ENCODE results near the gene INHBB. TPM values are rescaled to one million over a fixed set of nuclear protein-coding genes. Genes with fewer than 3 reads are reported as not detected.
A peak's percentile ranks its signal among the peaks of the same experiment; 100 is the strongest.

Gene INHBB
- polyA plus RNA-seq, 3 donors = 0.08 TPM; not detected in 2

- H3K9me3 ChIP-seq (replicated peaks in 1 of 2; ENCODE audit: control insufficient read depth in 1 of 2, insufficient read depth in 1 of 2, low read length in 2 of 2) = no peaks in the 10 kb centered on the region
- H3K4me1 ChIP-seq (ENCODE audit: control insufficient read depth in 1 of 2, insufficient read depth in 2 of 2, low read length in 2 of 2) = peaks cover 13 to 16% of the 10 kb centered on the region in 2 donors
- H3K79me2 ChIP-seq (ENCODE audit: insufficient read depth, low read length) = no peaks in the 10 kb centered on the region
- peaks cover 9 to 32% of the 10 kb centered on the region in 2 donors for H3K36me3 ChIP-seq (replicated peaks in 1 of 2; ENCODE audit: control insufficient read depth in 1 of 2, insufficient read depth in 2 of 2, low read length in 2 of 2)
- H3K4me3 ChIP-seq (replicated peaks in 1 of 3; ENCODE audit: low read depth in 2 of 3, low read length in 3 of 3) = no peak overlapping the region
- no peak for DNase-seq
- peak overlapping the region in 3 of 7 donors; percentile 17 to 38 (median 27) for H3K27ac Mint-ChIP-seq
- H2AFZ ChIP-seq (ENCODE audit: insufficient read depth, low read depth, low read length, poor library complexity, severe bottlenecking) = no peak overlapping the region
- no peak for TF ChIP-seq CTCF (IDR thresholded peaks at IDR 0.05)
- no peaks in the 10 kb centered on the region for H4K20me1 ChIP-seq (ENCODE audit: insufficient read depth, low read length)
- no peak overlapping the region for H3K4me2 ChIP-seq (replicated peaks; ENCODE audit: extremely low read depth, low read length, poor library complexity, severe bottlenecking)
- H3K36me3 Mint-ChIP-seq = peaks cover 23 to 26% of the 10 kb centered on the region in 2 donors
- no peak overlapping the region for H3K9ac ChIP-seq (ENCODE audit: insufficient read depth, low read length, poor library complexity, severe bottlenecking)
- no peaks in the 10 kb centered on the region for H3K9me3 Mint-ChIP-seq
- peaks cover 0 to 5% (median 0%) of the 10 kb centered on the region in 3 donors for H3K27me3 Mint-ChIP-seq (ENCODE audit: low read depth in 3 of 3)
- peak overlapping the region in 1 of 2 donors; percentile 47 for H3K27ac ChIP-seq (ENCODE audit: low read depth in 1 of 2, low read length in 2 of 2)
- H3K4me1 Mint-ChIP-seq = peaks cover 29% of the 10 kb centered on the region
- H3K27me3 ChIP-seq (ENCODE audit: control insufficient read depth in 2 of 2, insufficient read depth in 2 of 2, low read length in 2 of 2) = no peaks in the 10 kb centered on the region
- intact Hi-C loops (cut with micrococcal nuclease) = no loop called here
- H3K4me3 Mint-ChIP-seq = no peak overlapping the region
- WGBS (ENCODE audit: insufficient coverage) = 94% methylated on average over 5 of the region's 6 CpGs
Observed at GRCh38 chr2:120305296-120305695, 40.6 kb upstream of the INHBB start.

- no peaks in the 10 kb centered on the region for H3K79me2 ChIP-seq (ENCODE audit: insufficient read depth, low read length)
- Mint-ChIP-seq H3K4me1 (peaks cover 29% of the 10 kb centered on the region), H3K4me3 (peak overlapping the region in 1 of 2 donors; percentile 17), H3K36me3 (peaks cover 17 to 21% of the 10 kb centered on the region in 2 donors), H3K27me3 (ENCODE audit: low read depth in 3 of 3) (peaks cover 0 to 5% (median 0%) of the 10 kb centered on the region in 3 donors), H3K27ac (peak overlapping the region in 4 of 7 donors; percentile 8 to 24 (median 16)), H3K9me3 (no peaks in the 10 kb centered on the region)
- TF ChIP-seq CTCF (IDR thresholded peaks at IDR 0.05) = no peak
- H3K36me3 ChIP-seq (replicated peaks in 1 of 2; ENCODE audit: control insufficient read depth in 1 of 2, insufficient read depth in 2 of 2, low read length in 2 of 2) = peaks cover 5 to 26% of the 10 kb centered on the region in 2 donors
- peak in 1 of 3 donors; percentile 21 for DNase-seq
- intact Hi-C loops (cut with micrococcal nuclease) = no loop called here
- no peak overlapping the region for H3K9ac ChIP-seq (ENCODE audit: insufficient read depth, low read length, poor library complexity, severe bottlenecking)
- 81% methylated on average over 4 of the region's 5 CpGs for WGBS (ENCODE audit: insufficient coverage)
- no peak overlapping the region for H3K4me3 ChIP-seq (replicated peaks in 1 of 3; ENCODE audit: low read depth in 2 of 3, low read length in 3 of 3)
- H3K27me3 ChIP-seq (ENCODE audit: control insufficient read depth in 2 of 2, insufficient read depth in 2 of 2, low read length in 2 of 2) = no peaks in the 10 kb centered on the region
- H2AFZ ChIP-seq (ENCODE audit: insufficient read depth, low read depth, low read length, poor library complexity, severe bottlenecking) = no peak overlapping the region
- H3K4me2 ChIP-seq (replicated peaks; ENCODE audit: extremely low read depth, low read length, poor library complexity, severe bottlenecking) = peak overlapping the region; percentile 37
- no peaks in the 10 kb centered on the region for H3K9me3 ChIP-seq (replicated peaks in 1 of 2; ENCODE audit: control insufficient read depth in 1 of 2, insufficient read depth in 1 of 2, low read length in 2 of 2)
- H3K27ac ChIP-seq (ENCODE audit: low read depth in 1 of 2, low read length in 2 of 2) = peak overlapping the region; percentile 23 to 47
- H4K20me1 ChIP-seq (ENCODE audit: insufficient read depth, low read length) = no peaks in the 10 kb centered on the region
- peaks cover 13 to 16% of the 10 kb centered on the region in 2 donors for H3K4me1 ChIP-seq (ENCODE audit: control insufficient read depth in 1 of 2, insufficient read depth in 2 of 2, low read length in 2 of 2)
Observed at GRCh38 chr2:120305937-120306490, 39.9 kb upstream of the INHBB start.

All from CD14-positive monocyte (primary cell).